Glomerular visceral epithelial cell (primary cell): Measurements from ENCODE around the gene NUDT2.

ENCODE experiments used
- DNase-seq: peaks from one replicate; pipeline ENCODE4 v3.0.0-alpha.2; 2016; ENCODE audit errors: extremely low spot score

The NUDT2 gene

GRCh38 chr9:34385561-34386230 is 56.3 kb downstream of the NUDT2 start:
- DNase-seq, result no peak

- DNase-seq, result no peak
Measured at GRCh38 chr9:34386656-34387055, 57.3 kb downstream of the NUDT2 start.

DNA sequence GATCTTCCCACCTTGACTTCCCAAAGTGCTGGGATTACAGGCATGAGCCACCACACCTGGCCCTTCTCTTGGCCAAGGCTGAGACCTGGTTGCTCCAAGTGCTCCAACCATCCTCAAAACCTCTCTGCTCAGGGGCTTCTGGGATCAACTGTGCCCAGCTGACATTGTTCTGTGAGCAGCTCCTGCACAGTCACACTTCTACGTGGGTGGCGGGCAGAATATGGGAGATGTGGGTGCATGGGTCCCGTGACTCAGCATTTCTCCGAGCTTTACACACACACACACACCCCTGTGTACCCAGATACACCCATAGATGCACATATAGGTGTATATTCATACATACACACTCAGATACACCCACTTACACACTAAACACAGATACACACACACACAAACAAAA is 57.9 kb downstream of the NUDT2 start:
- DNase-seq, result no peak

- no peak for DNase-seq
Measured at GRCh38 chr9:34392511-34392910, 63.1 kb downstream of the NUDT2 start.
